KMS-11 (cell line): ENCODE data around the gene NGF.

ENCODE experiments used
- H2AFZ ChIP-seq: fragments of 200-600 bp; sonication (generic); 2 replicates; pipeline ENCODE4 v1.6.1; 2016; ENCODE audit warnings: antibody characterized with exemption, mixed run types, low read depth
- H3K27ac ChIP-seq: fragments of 200-600 bp; sonication (generic); 2 replicates; pipeline ENCODE4 v1.6.1; 2016; ENCODE audit warnings: mild to moderate bottlenecking, mixed run types
- H3K27me3 ChIP-seq: fragments of 200-600 bp; sonication (generic); 2 replicates; pipeline ENCODE4 v1.6.1; 2017; ENCODE audit warnings: mild to moderate bottlenecking, low read depth, mixed run types, moderate library complexity; ENCODE audit not compliant: insufficient read depth
- H3K36me3 ChIP-seq: fragments of 200-600 bp; sonication (generic); 2 replicates; pipeline ENCODE4 v1.6.1; 2017; ENCODE audit warnings: mild to moderate bottlenecking, mixed run types; ENCODE audit not compliant: insufficient read depth
- H3K4me1 ChIP-seq: fragments of 200-600 bp; sonication (generic); 2 replicates; pipeline ENCODE4 v1.6.1; 2016; ENCODE audit warnings: mild to moderate bottlenecking, low read depth, mixed run types; ENCODE audit not compliant: poor library complexity, severe bottlenecking
- H3K4me2 ChIP-seq: fragments of 200-600 bp; sonication (generic); 2 replicates; pipeline ENCODE4 v1.7.0; 2016; ENCODE audit warnings: mild to moderate bottlenecking, mixed run types
- H3K4me3 ChIP-seq: fragments of 200-600 bp; sonication (generic); IDR thresholded peaks from 2 replicates; pipeline ENCODE4 v1.6.1; 2017; ENCODE audit warnings: low read depth, low read length, mixed read lengths; ENCODE audit not compliant: insufficient read depth
- H3K79me2 ChIP-seq: fragments of 200-600 bp; sonication (generic); 2 replicates; pipeline ENCODE4 v1.6.1; 2016; ENCODE audit warnings: low read depth, mixed run types; ENCODE audit not compliant: insufficient read depth
- H3K9ac ChIP-seq: fragments of 200-600 bp; sonication (generic); 2 replicates; pipeline ENCODE4 v1.6.1; 2016; ENCODE audit warnings: mild to moderate bottlenecking, mixed run types
- H4K20me1 ChIP-seq: fragments of 200-600 bp; sonication (generic); 2 replicates; pipeline ENCODE4 v1.6.1; 2016; ENCODE audit warnings: mild to moderate bottlenecking, mixed run types; ENCODE audit not compliant: insufficient read depth
- CTCF ChIP-seq: fragments of 200-600 bp; sonication (generic); conservative IDR thresholded peaks from 2 replicates; pipeline ENCODE4 v1.6.1; 2017; ENCODE audit warnings: low read depth, mild to moderate bottlenecking, antibody characterized with exemption, low read length, moderate library complexity, mixed read lengths

NGF gene

GRCh38 chr1:115301438-115302020 is 36.5 kb downstream of the NGF start:
- no peak overlapping the region for H3K27ac ChIP-seq
- H2AFZ ChIP-seq: no peak overlapping the region
- no peaks in the 10 kb centered on the region for H3K79me2 ChIP-seq
- no peak for TF ChIP-seq CTCF
- H3K4me3 ChIP-seq: no peak overlapping the region
- peaks cover 13% of the 10 kb centered on the region for H3K4me1 ChIP-seq
- H3K27me3 ChIP-seq: peaks cover 2% of the 10 kb centered on the region; the same call in 1 of the 2 replicates
- no peaks in the 10 kb centered on the region for H3K36me3 ChIP-seq
- H3K9ac ChIP-seq: no peak overlapping the region
- H4K20me1 ChIP-seq: no peaks in the 10 kb centered on the region
- no peak overlapping the region for H3K4me2 ChIP-seq

- H3K9ac ChIP-seq: no peak overlapping the region
- peaks cover 17% of the 10 kb centered on the region for H3K4me1 ChIP-seq
- no peak overlapping the region for H3K4me2 ChIP-seq
- H3K27me3 ChIP-seq: peaks cover 2% of the 10 kb centered on the region; the same call in 1 of the 2 replicates
- no peak overlapping the region for H2AFZ ChIP-seq
- no peaks in the 10 kb centered on the region for H3K79me2 ChIP-seq
- H3K36me3 ChIP-seq: no peaks in the 10 kb centered on the region
- H3K27ac ChIP-seq: no peak overlapping the region
- no peak for TF ChIP-seq CTCF
- H4K20me1 ChIP-seq: no peaks in the 10 kb centered on the region
- no peak overlapping the region for H3K4me3 ChIP-seq
Measured at GRCh38 chr1:115300087-115300876, 37.8 kb downstream of the NGF start.

- H3K27ac ChIP-seq: no peak overlapping the region
- no peaks in the 10 kb centered on the region for H3K79me2 ChIP-seq
- H3K27me3 ChIP-seq: peaks cover 2% of the 10 kb centered on the region; the same call in 1 of the 2 replicates
- H3K4me1 ChIP-seq: peaks cover 21% of the 10 kb centered on the region
- no peaks in the 10 kb centered on the region for H4K20me1 ChIP-seq
- H3K4me2 ChIP-seq: no peak overlapping the region
- no peak overlapping the region for H3K4me3 ChIP-seq
- TF ChIP-seq CTCF: no peak
- H3K9ac ChIP-seq: no peak overlapping the region
- H3K36me3 ChIP-seq: no peaks in the 10 kb centered on the region
- no peak overlapping the region for H2AFZ ChIP-seq
Measured at GRCh38 chr1:115299266-115299665, 38.8 kb downstream of the NGF start.

- Histone ChIP-seq H3K36me3 (no peaks in the 10 kb centered on the region), H3K27ac (no peak overlapping the region), H3K4me1 (peaks cover 27% of the 10 kb centered on the region), H3K4me2 (peak overlapping the region; percentile 72), H4K20me1 (no peaks in the 10 kb centered on the region), H3K9ac (no peak overlapping the region), H3K79me2 (no peaks in the 10 kb centered on the region), H3K4me3 (no peak overlapping the region), H2AFZ (no peak overlapping the region), H3K27me3 (peaks cover 2% of the 10 kb centered on the region; the same call in 1 of the 2 replicates)
- TF ChIP-seq CTCF: no peak
Measured at GRCh38 chr1:115296981-115297380, 41.1 kb downstream of the NGF start.
